ENCODE data around the gene SH2D4B. TPM values are rescaled to one million over a fixed set of nuclear protein-coding genes. Genes with fewer than 3 reads are reported as not detected.

Gene SH2D4B
- total RNA-seq, 2 experiments from 2014 or later, result 0.16 to 0.31 TPM

DNA sequence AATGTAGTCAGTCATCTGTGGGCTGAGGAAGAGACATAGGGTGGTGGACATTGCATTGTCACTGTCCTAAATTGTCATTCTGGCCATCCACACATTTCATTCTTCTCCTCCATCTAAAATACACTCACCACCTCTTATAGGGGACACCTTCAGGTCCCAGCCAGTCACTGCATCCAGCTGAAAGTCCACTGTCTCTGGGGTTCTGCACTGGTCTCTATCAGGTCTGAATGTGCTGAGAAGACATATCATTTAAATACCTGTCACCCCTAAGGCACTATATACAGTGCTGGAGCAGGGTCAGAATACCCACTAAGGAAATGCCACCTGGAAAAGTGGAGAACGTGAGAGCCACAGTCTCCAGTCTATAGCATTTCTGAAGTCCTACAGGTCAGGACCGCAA is 29.6 kb downstream of the SH2D4B start:
- Histone ChIP-seq H3K4me1 (ENCODE audit: insufficient read depth, low read length) (no peaks in the 10 kb centered on the region), H3K27ac (ENCODE audit: low read depth in 1 of 2, low read length in 2 of 2) (no peak overlapping the region), H3K27me3 (ENCODE audit: control insufficient read depth in 1 of 2, insufficient read depth in 2 of 2, low read length in 2 of 2) (no peaks in the 10 kb centered on the region), H3K36me3 (ENCODE audit: insufficient read depth, low read length) (no peaks in the 10 kb centered on the region), H3K4me3 (ENCODE audit: low read length) (no peak overlapping the region), H3K9me3 (ENCODE audit: control insufficient read depth in 1 of 2, insufficient read depth in 1 of 2, low read length in 2 of 2) (no peaks in the 10 kb centered on the region)
- POLR2A ChIA-PET, result no interaction called here
- no peak for DNase-seq
- peaks cover 11% of the 10 kb centered on the region for H3K27me3 Mint-ChIP-seq
- no peaks in the 10 kb centered on the region for H3K4me1 Mint-ChIP-seq (ENCODE audit: low read depth)
- no peak overlapping the region for H3K4me3 Mint-ChIP-seq
- TF ChIP-seq CTCF (IDR thresholded peaks at IDR 0.05), result no peak
- CTCF ChIA-PET, result no interaction called here
- intact Hi-C loops (cut with DNase I, micrococcal nuclease), result no loop called here
- no peaks in the 10 kb centered on the region for H3K36me3 Mint-ChIP-seq (ENCODE audit: low read depth)
- no peak overlapping the region for H3K27ac Mint-ChIP-seq
- no peak for ATAC-seq (ENCODE audit: poor library complexity)
- no peaks in the 10 kb centered on the region for H3K9me3 Mint-ChIP-seq

DNA sequence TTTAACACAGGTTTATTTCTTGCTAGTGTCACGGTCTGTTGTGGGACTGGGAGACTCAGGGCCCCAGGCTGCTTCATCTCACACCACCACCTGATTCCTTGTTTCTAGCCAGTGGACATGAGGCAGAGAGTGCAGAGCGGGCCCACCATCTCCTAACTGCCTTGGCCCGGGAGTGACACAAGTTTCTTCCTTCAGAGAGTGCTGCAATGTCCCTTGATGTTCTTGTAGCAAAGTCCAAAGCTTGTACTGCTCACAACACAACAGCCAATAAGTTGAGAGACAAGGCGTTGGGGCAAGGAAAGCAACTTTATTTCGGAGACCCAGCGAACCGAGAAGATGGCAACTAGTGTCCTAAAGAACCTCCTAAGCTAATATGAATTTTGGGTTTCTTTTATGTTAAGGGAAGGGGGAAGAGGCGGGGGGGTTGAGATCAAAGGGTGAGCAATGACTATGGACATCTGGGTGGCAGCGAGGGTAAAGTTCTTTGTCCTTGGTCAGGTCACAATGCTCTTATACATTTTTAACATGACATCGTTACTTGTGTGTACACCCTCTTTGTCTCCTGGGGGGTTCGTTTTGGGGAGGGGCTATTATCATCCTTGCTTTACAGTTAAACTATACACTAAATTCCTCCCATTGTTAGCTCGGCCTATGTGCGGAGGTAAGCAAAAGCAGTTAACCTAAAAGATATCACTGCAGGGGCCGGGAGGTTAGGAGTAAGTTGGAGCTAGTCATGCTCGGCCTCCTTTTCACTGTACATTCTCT is 31.6 kb downstream of the SH2D4B start:
- H3K4me1 Mint-ChIP-seq (ENCODE audit: low read depth), result no peaks in the 10 kb centered on the region
- no peaks in the 10 kb centered on the region for H3K9me3 Mint-ChIP-seq
- no peak for TF ChIP-seq CTCF (IDR thresholded peaks at IDR 0.05)
- CTCF ChIA-PET, result interaction anchor here (0.5 kb wide), 1 partner anchor 577 kb away, joined by 3 read pairs; no protein-coding TSS in a partner anchor
- no peak for DNase-seq
- no peak for ATAC-seq (ENCODE audit: poor library complexity)
- Histone ChIP-seq H3K36me3 (ENCODE audit: insufficient read depth, low read length) (no peaks in the 10 kb centered on the region), H3K4me3 (ENCODE audit: low read length) (no peak overlapping the region), H3K9me3 (ENCODE audit: control insufficient read depth in 1 of 2, insufficient read depth in 1 of 2, low read length in 2 of 2) (no peaks in the 10 kb centered on the region), H3K27ac (ENCODE audit: low read depth in 1 of 2, low read length in 2 of 2) (no peak overlapping the region), H3K27me3 (ENCODE audit: control insufficient read depth in 1 of 2, insufficient read depth in 2 of 2, low read length in 2 of 2) (no peaks in the 10 kb centered on the region), H3K4me1 (ENCODE audit: insufficient read depth, low read length) (no peaks in the 10 kb centered on the region)
- no peak overlapping the region for H3K4me3 Mint-ChIP-seq
- H3K27ac Mint-ChIP-seq, result no peak overlapping the region
- peaks cover 11% of the 10 kb centered on the region for H3K27me3 Mint-ChIP-seq
- intact Hi-C loops (cut with DNase I, micrococcal nuclease), result no loop called here
- POLR2A ChIA-PET, result no interaction called here
- no peaks in the 10 kb centered on the region for H3K36me3 Mint-ChIP-seq (ENCODE audit: low read depth)

- ATAC-seq (ENCODE audit: poor library complexity), result no peak
- Mint-ChIP-seq H3K9me3 (no peaks in the 10 kb centered on the region), H3K27ac (no peak overlapping the region), H3K4me3 (no peak overlapping the region), H3K27me3 (peaks cover 15% of the 10 kb centered on the region), H3K4me1 (ENCODE audit: low read depth) (no peaks in the 10 kb centered on the region), H3K36me3 (ENCODE audit: low read depth) (no peaks in the 10 kb centered on the region)
- POLR2A ChIA-PET, result no interaction called here
- no peaks in the 10 kb centered on the region for H3K36me3 ChIP-seq (ENCODE audit: insufficient read depth, low read length)
- H3K9me3 ChIP-seq (ENCODE audit: control insufficient read depth in 1 of 2, insufficient read depth in 1 of 2, low read length in 2 of 2), result no peaks in the 10 kb centered on the region
- H3K27me3 ChIP-seq (ENCODE audit: control insufficient read depth in 1 of 2, insufficient read depth in 2 of 2, low read length in 2 of 2), result no peaks in the 10 kb centered on the region
- H3K27ac ChIP-seq (ENCODE audit: low read depth in 1 of 2, low read length in 2 of 2), result no peak overlapping the region
- no peak overlapping the region for H3K4me3 ChIP-seq (ENCODE audit: low read length)
- no peaks in the 10 kb centered on the region for H3K4me1 ChIP-seq (ENCODE audit: insufficient read depth, low read length)
- no peak for TF ChIP-seq CTCF (IDR thresholded peaks at IDR 0.05)
- intact Hi-C loops (cut with DNase I, micrococcal nuclease), result no loop called here
- no peak for DNase-seq
- CTCF ChIA-PET, result no interaction called here
These were observed 33.6 kb downstream of the SH2D4B start for GRCh38 chr10:80571352-80571751.
